Panc1 (cell line): Measurements from ENCODE around the gene OVOL3. TPM values are rescaled to one million over a fixed set of nuclear protein-coding genes. Genes with fewer than 3 reads are reported as not detected.

Experiments used
- ATAC-seq: fragments of 200-7000 bp; cut with Tn5 transposase; 2 replicates; pipeline ENCODE4 v1.9.1; 2020; ENCODE audit warnings: mild to moderate bottlenecking, moderate library complexity
- BruUV-seq: library from RNA; stranded (reverse); fragments of 400-500 nt; replicated peaks from 2 replicates; lab custom pipeline; 2021; lab: Mats Ljungman, UMichigan
- CTCF ChIA-PET: fragments of 300-600 bp; sonication (Branson Sonifier 250); formaldehyde crosslinking; loops from one replicate; lab custom pipeline; 2022; ENCODE audit warnings: antibody characterized with exemption; lab: Charles Lee
- POLR2A ChIA-PET: fragments of 300-600 bp; sonication (Branson Sonifier 250); formaldehyde crosslinking; loops from one replicate; lab custom pipeline; 2022; ENCODE audit warnings: antibody characterized with exemption; lab: Charles Lee
- DNase-seq: peaks from one replicate; pipeline ENCODE4 v3.0.0-alpha.2; 2010; ENCODE audit warnings: low read depth, low spot score
- H3K27ac ChIP-seq: 2 replicates; pipeline ENCODE4 v1.5.1; 2011; ENCODE audit warnings: mild to moderate bottlenecking, low read length, inconsistent platforms
- H3K27me3 ChIP-seq: fragments of 200-500 bp; sonication (Bioruptor generic); 2 replicates; pipeline ENCODE4 v1.6.0; 2014; ENCODE audit warnings: low read length, inconsistent platforms; ENCODE audit not compliant: control insufficient read depth, insufficient read depth
- H3K36me3 ChIP-seq: fragments of 200-500 bp; sonication (Bioruptor generic); 2 replicates; pipeline ENCODE4 v1.5.1; 2014; ENCODE audit warnings: inconsistent platforms, mild to moderate bottlenecking, low read length, moderate library complexity; ENCODE audit not compliant: control insufficient read depth, insufficient read depth
- H3K4me1 ChIP-seq: 2 replicates; pipeline ENCODE4 v1.5.1; 2011; ENCODE audit warnings: inconsistent platforms, mild to moderate bottlenecking, low read length, moderate library complexity; ENCODE audit not compliant: control insufficient read depth, insufficient read depth
- H3K4me3 ChIP-seq, 2 experiments: 2 replicates each; pipeline ENCODE4 v1.5.1; 2011 to 2012; ENCODE audit warnings: low read depth in 2 of 2, low read length in 2 of 2, mild to moderate bottlenecking in 2 of 2, inconsistent platforms in 1 of 2, moderate library complexity in 1 of 2
- H3K9me3 ChIP-seq: fragments of 200-500 bp; sonication (Bioruptor generic); 2 replicates; pipeline ENCODE4 v1.5.1; 2014; ENCODE audit warnings: low read depth, mild to moderate bottlenecking, inconsistent platforms, low read length, moderate library complexity; ENCODE audit not compliant: control insufficient read depth, insufficient read depth
- CTCF ChIP-seq: fragments of 450-650 bp; IDR thresholded peaks from 2 replicates; pipeline ENCODE4 v1.5.1; 2017; ENCODE audit warnings: mild to moderate bottlenecking
- POLR2AphosphoS5 ChIP-seq: IDR thresholded peaks from 2 replicates; pipeline ENCODE4 v1.6.1; 2012; ENCODE audit warnings: mild to moderate bottlenecking, low read depth, low read length, moderate library complexity
- REST ChIP-seq, 2 experiments: IDR thresholded peaks; 2 replicates each; pipeline ENCODE4 v1.6.1; 2011 to 2012; ENCODE audit warnings: low read depth in 2 of 2, control low read depth in 1 of 2, low read length in 1 of 2, mild to moderate bottlenecking in 1 of 2, moderate library complexity in 1 of 2; ENCODE audit not compliant: insufficient read depth in 1 of 2
- SIN3A ChIP-seq: IDR thresholded peaks from 2 replicates; pipeline ENCODE4 v1.6.1; 2012; ENCODE audit warnings: low read depth, mild to moderate bottlenecking, low read length, moderate library complexity, borderline replicate concordance; ENCODE audit not compliant: insufficient read depth
- TCF7L2 ChIP-seq: IDR thresholded peaks from 2 replicates; pipeline ENCODE4 v1.6.1; 2011; ENCODE audit warnings: mild to moderate bottlenecking, low read depth, low read length, inconsistent platforms
- in situ Hi-C: cut with HindIII; loops from 2 replicates; pipeline ENCODE4 v1.10.0; 2016; ENCODE audit warnings: low sequenced_read_pairs, low pct_unique_long_range_greater_than_20kb
- intact Hi-C: fragments of 100-400 bp; cut with micrococcal nuclease; formaldehyde crosslinking; loops from one replicate; pipeline ENCODE4 v1.10.0; 2022; ENCODE audit not compliant: unreplicated experiment
- total RNA-seq: library from RNA; stranded (reverse); gene quantifications from one replicate; pipeline ENCODE4 v1.2.1, GENCODE V29; 2021; ENCODE audit not compliant: unreplicated experiment

OVOL3 gene
- total RNA-seq, 1 experiment from 2014 or later = 0.44 TPM

- peak; percentile 72 for ATAC-seq
- peak; percentile 39 for DNase-seq
- Histone ChIP-seq H3K36me3 (peaks cover 17% of the 10 kb centered on the region), H3K9me3 (no peaks in the 10 kb centered on the region), H3K27me3 (no peaks in the 10 kb centered on the region), H3K4me1 (peaks cover 19% of the 10 kb centered on the region), H3K27ac (peak overlapping the region; percentile 60), H3K4me3 (peak overlapping the region; percentile 75 to 96)
- intact Hi-C loops (no loop called here), in situ Hi-C loops (no loop called here)
- BruUV-seq = no TSS peak
- ChIA-PET CTCF (interaction anchor here (0.6 kb wide), 1 partner anchor 229 kb away, joined by 3 read pairs; no protein-coding TSS in a partner anchor), POLR2A (interaction anchor here (0.6 kb wide), 1 partner anchor 14 kb away, joined by 13 read pairs; no protein-coding TSS in a partner anchor)
- TF ChIP-seq SIN3A (no peak), TCF7L2 (no peak), REST (IDR thresholded peaks at IDR 0.05; ENCODE audit: insufficient read depth in 1 of 2, low read depth in 2 of 2, low read length in 1 of 2) (0 out of 4 replicates have a peak, but pooled peaks of 1 of the 2 experiments have one; percentile 4), CTCF (no peak), POLR2AphosphoS5 (no peak; the same call in 1 of the 2 replicates)
Measured at GRCh38 chr19:36141039-36141927, 30.3 kb downstream of the OVOL3 start.

GRCh38 chr19:36142046-36142445, 31.1 kb downstream of the OVOL3 start:
- Histone ChIP-seq H3K4me1 (peaks cover 14% of the 10 kb centered on the region), H3K36me3 (peaks cover 17% of the 10 kb centered on the region), H3K9me3 (no peaks in the 10 kb centered on the region), H3K27ac (no peak overlapping the region), H3K4me3 (peak overlapping the region in 1 of 2 experiments; percentile 77; a peak in 2 of 4 replicates), H3K27me3 (no peaks in the 10 kb centered on the region)
- TF ChIP-seq TCF7L2 (no peak), REST (IDR thresholded peaks at IDR 0.05; ENCODE audit: insufficient read depth in 1 of 2, low read depth in 2 of 2, low read length in 1 of 2) (no peak), CTCF (no peak), SIN3A (no peak)
- ATAC-seq = no peak
- DNase-seq = no peak
- in situ Hi-C loops (no loop called here), intact Hi-C loops (no loop called here)
- CTCF ChIA-PET = no interaction called here
- BruUV-seq = no TSS peak
- POLR2A ChIA-PET = interaction anchor here (0.6 kb wide), 1 partner anchor 46 kb away, joined by 3 read pairs; no protein-coding TSS in a partner anchor
